Measurements from ENCODE around the gene CNTROB. TPM values are rescaled to one million over a fixed set of nuclear protein-coding genes. Genes with fewer than 3 reads are reported as not detected.
A peak's percentile ranks its signal among the peaks of the same experiment; 100 is the strongest.

Gene CNTROB
- polyA plus RNA-seq, 2 of the 4 experiments (the other 2 are of a cell fraction), result 23.2 to 57.0 TPM

DNA sequence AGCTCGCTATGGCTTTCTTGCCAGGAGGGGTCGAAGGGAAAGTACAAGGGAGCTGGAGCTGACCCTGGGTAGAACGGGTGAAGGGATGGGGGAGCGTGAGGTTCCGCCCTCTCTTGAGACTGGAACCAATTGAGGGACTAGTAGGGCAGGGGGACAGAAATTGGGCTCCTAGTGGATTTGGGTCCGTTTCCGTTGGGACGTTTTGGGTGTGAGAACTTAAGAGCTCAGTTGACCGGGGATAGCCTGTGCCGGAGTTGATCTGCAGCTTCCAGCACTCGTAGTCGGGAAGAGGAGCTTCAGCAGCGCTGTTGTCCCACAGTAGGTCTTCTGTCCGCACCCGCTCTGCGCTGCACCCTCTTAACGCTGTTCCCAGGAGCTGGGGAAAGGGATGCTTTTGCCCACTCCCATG is 481 bp downstream of the CNTROB start:
- no peak for FAIRE-seq
- no peak for TF ChIP-seq HOXB5 (CRISPR knock-in tag; IDR thresholded peaks at IDR 0.05)
- TF ChIP-seq POLR2A (IDR thresholded peaks at IDR 0.05; ENCODE audit: low read length), result no peak
- TF ChIP-seq, protein P1, sequence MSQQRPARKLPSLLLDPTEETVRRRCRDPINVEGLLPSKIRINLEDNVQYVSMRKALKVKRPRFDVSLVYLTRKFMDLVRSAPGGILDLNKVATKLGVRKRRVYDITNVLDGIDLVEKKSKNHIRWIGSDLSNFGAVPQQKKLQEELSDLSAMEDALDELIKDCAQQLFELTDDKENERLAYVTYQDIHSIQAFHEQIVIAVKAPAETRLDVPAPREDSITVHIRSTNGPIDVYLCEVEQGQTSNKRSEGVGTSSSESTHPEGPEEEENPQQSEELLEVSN (IDR thresholded peaks at IDR 0.05; ENCODE audit: borderline replicate concordance, low read depth), result no peak
- TF ChIP-seq ZSCAN20 (CRISPR knock-in tag; IDR thresholded peaks at IDR 0.05), result no peak
- H3K4me3 ChIP-seq, result peak overlapping the region; percentile 69
- H3K4me1 ChIP-seq, result peaks cover 21% of the 10 kb centered on the region
- DNase-seq (ENCODE audit: low read depth in 1 of 2, low spot score in 1 of 2), result peak; percentile 51 to 73
- no peaks in the 10 kb centered on the region for H3K9me3 ChIP-seq
- CTCF ChIA-PET, result interaction anchor here (0.5 to 12.0 kb wide), 28 partner anchors 8 to 183 kb away, joined by 3 to 128 read pairs (median 5); partner anchors contain the start of genes CYB5D1, NAA38 and RNF227
- WGBS (ENCODE audit: missing lambda C conversion rate), result 1% methylated on average over 17 of the region's 17 CpGs
- peak overlapping the region; percentile 99 for H3K4me2 ChIP-seq
- POLR2A ChIA-PET, result interaction anchor here (0.5 to 2.2 kb wide), 17 partner anchors 10 to 245 kb away, joined by 3 to 20 read pairs (median 4); partner anchors contain the start of genes NAA38, RNF227 and TP53
- H3K27ac ChIP-seq, result peak overlapping the region; percentile 86 to 89
- ATAC-seq, result peak; percentile 62 to 72

DNA sequence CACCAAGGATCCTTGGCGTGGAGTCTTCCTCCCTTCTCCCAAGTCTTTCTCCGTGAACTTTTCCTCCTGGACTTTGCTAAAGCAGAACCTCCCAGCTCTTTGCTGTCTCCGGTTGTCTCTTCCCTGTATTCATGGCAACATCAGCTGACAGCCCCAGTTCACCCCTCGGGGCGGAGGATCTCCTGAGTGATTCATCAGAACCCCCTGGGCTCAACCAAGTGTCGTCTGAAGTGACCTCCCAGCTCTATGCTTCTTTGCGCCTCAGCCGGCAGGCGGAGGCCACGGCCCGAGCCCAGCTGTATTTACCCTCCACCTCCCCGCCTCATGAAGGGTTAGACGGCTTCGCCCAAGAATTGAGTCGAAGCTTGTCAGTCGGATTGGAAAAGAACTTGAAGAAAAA is 943 bp downstream of the CNTROB start:
- DNase-seq (ENCODE audit: low read depth in 1 of 2, low spot score in 1 of 2) (peak; percentile 71 to 90), FAIRE-seq (no peak), ATAC-seq (peak; percentile 54 to 57)
- peak overlapping the region; percentile 99 for H3K4me2 ChIP-seq
- POLR2A ChIA-PET, result interaction anchor here (1.0 to 2.2 kb wide), 8 partner anchors 11 to 108 kb away, joined by 3 to 20 read pairs (median 6); partner anchors contain the start of genes NAA38 and RNF227
- peaks cover 21% of the 10 kb centered on the region for H3K4me1 ChIP-seq
- H3K27ac ChIP-seq, result peak overlapping the region; percentile 86 to 89
- TF ChIP-seq, protein P2, sequence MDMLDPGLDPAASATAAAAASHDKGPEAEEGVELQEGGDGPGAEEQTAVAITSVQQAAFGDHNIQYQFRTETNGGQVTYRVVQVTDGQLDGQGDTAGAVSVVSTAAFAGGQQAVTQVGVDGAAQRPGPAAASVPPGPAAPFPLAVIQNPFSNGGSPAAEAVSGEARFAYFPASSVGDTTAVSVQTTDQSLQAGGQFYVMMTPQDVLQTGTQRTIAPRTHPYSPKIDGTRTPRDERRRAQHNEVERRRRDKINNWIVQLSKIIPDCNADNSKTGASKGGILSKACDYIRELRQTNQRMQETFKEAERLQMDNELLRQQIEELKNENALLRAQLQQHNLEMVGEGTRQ (IDR thresholded peaks at IDR 0.05), result 0 out of 2 replicates have a peak, but pooled peaks have one; percentile 2
- no peak for TF ChIP-seq KDM1A (IDR thresholded peaks at IDR 0.05; ENCODE audit: low read depth)
- TF ChIP-seq FOSL2 (IDR thresholded peaks at IDR 0.05), result no peak
- peak; percentile 41 for TF ChIP-seq FOSL2 (CRISPR knock-in tag; IDR thresholded peaks at IDR 0.05)
- no peak for TF ChIP-seq HOXB5 (CRISPR knock-in tag; IDR thresholded peaks at IDR 0.05)
- TF ChIP-seq, protein P3, sequence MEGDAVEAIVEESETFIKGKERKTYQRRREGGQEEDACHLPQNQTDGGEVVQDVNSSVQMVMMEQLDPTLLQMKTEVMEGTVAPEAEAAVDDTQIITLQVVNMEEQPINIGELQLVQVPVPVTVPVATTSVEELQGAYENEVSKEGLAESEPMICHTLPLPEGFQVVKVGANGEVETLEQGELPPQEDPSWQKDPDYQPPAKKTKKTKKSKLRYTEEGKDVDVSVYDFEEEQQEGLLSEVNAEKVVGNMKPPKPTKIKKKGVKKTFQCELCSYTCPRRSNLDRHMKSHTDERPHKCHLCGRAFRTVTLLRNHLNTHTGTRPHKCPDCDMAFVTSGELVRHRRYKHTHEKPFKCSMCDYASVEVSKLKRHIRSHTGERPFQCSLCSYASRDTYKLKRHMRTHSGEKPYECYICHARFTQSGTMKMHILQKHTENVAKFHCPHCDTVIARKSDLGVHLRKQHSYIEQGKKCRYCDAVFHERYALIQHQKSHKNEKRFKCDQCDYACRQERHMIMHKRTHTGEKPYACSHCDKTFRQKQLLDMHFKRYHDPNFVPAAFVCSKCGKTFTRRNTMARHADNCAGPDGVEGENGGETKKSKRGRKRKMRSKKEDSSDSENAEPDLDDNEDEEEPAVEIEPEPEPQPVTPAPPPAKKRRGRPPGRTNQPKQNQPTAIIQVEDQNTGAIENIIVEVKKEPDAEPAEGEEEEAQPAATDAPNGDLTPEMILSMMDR (IDR thresholded peaks at IDR 0.05), result 0 out of 3 replicates have a peak, but pooled peaks have one; percentile 11
- TF ChIP-seq, protein P1 (IDR thresholded peaks at IDR 0.05; ENCODE audit: borderline replicate concordance, low read depth), result peak; percentile 68; the same call in 1 of the 2 replicates
- TF ChIP-seq FOSB (CRISPR knock-in tag; IDR thresholded peaks at IDR 0.05), result no peak
- CTCF ChIA-PET, result interaction anchor here (0.5 to 12.0 kb wide), 33 partner anchors 8 to 190 kb away, joined by 3 to 128 read pairs (median 4); partner anchors contain the start of genes CYB5D1, NAA38 and RNF227
- WGBS (ENCODE audit: missing lambda C conversion rate), result 4% methylated on average over 16 of the region's 16 CpGs
- peak overlapping the region; percentile 69 for H3K4me3 ChIP-seq
- no peaks in the 10 kb centered on the region for H3K9me3 ChIP-seq

DNA sequence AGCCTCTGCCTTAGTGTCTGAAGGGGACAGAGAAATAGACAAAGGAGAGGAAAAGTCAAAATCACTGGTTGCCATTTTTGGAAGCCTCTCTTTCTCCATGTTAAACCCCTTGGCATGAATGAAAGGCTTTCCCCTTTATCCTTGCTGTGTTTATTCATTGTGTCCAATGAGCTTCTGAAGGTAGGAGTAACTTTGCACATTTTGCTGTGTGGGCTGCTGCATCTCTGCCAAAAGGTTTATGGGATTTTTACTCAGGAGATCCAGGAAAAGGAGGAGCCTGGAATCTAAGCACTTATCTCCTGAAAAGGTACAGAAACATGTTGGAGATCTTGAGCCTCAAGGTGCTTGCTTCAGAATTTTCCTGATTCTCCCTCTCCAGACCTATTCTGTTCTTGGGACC is 3.9 kb downstream of the CNTROB start:
- CTCF ChIA-PET, result interaction anchor here (0.7 to 33.2 kb wide), 11 partner anchors 8 to 193 kb away, joined by 3 to 470 read pairs (median 5); partner anchors contain the start of gene RNF227
- FAIRE-seq, result no peak

More for the DNA sequence above, 3.9 kb downstream of the CNTROB start:
- Histone ChIP-seq H3K4me1 (peaks cover 16% of the 10 kb centered on the region), H3K9me3 (no peaks in the 10 kb centered on the region), H3K27ac (no peak overlapping the region), H3K4me3 (no peak overlapping the region), H3K4me2 (no peak overlapping the region)
- POLR2A ChIA-PET, result no interaction called here
- ATAC-seq, result no peak
- DNase-seq (ENCODE audit: low read depth in 1 of 2, low spot score in 1 of 2), result no peak
- TF ChIP-seq NFE2L2 (conservative IDR thresholded peaks at IDR 0.05; ENCODE audit: low read length) (no peak), RFX5 (IDR thresholded peaks at IDR 0.05) (no peak), CHD4 (IDR thresholded peaks at IDR 0.05; ENCODE audit: borderline replicate concordance) (no peak), HOXA7 (CRISPR knock-in tag; IDR thresholded peaks at IDR 0.05) (no peak), SMC3 (IDR thresholded peaks at IDR 0.05) (no peak), FOXS1 (CRISPR knock-in tag; IDR thresholded peaks at IDR 0.05) (no peak), ESRRA (IDR thresholded peaks at IDR 0.05; ENCODE audit: borderline replicate concordance, low read length) (no peak), NR3C1 (IDR thresholded peaks at IDR 0.05) (no peak), GATA3 (IDR thresholded peaks at IDR 0.05; ENCODE audit: borderline replicate concordance) (no peak), FOSB (CRISPR knock-in tag; IDR thresholded peaks at IDR 0.05) (no peak), RCOR1 (IDR thresholded peaks at IDR 0.05; ENCODE audit: low read depth, low read length) (no peak), RAD21 (conservative IDR thresholded peaks at IDR 0.05 in 1 of 2, IDR thresholded peaks at IDR 0.05 in 1 of 2) (no peak), CHD2 (IDR thresholded peaks at IDR 0.05; ENCODE audit: low read length, partially characterized antibody) (no peak), TFCP2L1 (CRISPR knock-in tag; IDR thresholded peaks at IDR 0.05) (no peak), FOSL2 (IDR thresholded peaks at IDR 0.05) (no peak), FOSL2 (CRISPR knock-in tag; IDR thresholded peaks at IDR 0.05) (no peak)
- TF ChIP-seq, protein P4, sequence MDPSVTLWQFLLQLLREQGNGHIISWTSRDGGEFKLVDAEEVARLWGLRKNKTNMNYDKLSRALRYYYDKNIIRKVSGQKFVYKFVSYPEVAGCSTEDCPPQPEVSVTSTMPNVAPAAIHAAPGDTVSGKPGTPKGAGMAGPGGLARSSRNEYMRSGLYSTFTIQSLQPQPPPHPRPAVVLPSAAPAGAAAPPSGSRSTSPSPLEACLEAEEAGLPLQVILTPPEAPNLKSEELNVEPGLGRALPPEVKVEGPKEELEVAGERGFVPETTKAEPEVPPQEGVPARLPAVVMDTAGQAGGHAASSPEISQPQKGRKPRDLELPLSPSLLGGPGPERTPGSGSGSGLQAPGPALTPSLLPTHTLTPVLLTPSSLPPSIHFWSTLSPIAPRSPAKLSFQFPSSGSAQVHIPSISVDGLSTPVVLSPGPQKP (IDR thresholded peaks at IDR 0.05; ENCODE audit: low read depth, low read length), result no peak
- TF ChIP-seq, protein P5, sequence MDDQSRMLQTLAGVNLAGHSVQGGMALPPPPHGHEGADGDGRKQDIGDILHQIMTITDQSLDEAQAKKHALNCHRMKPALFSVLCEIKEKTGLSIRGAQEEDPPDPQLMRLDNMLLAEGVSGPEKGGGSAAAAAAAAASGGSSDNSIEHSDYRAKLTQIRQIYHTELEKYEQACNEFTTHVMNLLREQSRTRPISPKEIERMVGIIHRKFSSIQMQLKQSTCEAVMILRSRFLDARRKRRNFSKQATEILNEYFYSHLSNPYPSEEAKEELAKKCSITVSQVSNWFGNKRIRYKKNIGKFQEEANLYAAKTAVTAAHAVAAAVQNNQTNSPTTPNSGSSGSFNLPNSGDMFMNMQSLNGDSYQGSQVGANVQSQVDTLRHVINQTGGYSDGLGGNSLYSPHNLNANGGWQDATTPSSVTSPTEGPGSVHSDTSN (IDR thresholded peaks at IDR 0.05), result no peak
